NCI-H69 (cell line): ENCODE data around the gene EGR4.
A peak's percentile ranks its signal among the peaks of the same experiment; 100 is the strongest.

Source experiments
- DNase-seq: peaks from one replicate; lab custom pipeline; 2025; lab: John Stamatoyannopoulos, UW

Gene EGR4

DNA sequence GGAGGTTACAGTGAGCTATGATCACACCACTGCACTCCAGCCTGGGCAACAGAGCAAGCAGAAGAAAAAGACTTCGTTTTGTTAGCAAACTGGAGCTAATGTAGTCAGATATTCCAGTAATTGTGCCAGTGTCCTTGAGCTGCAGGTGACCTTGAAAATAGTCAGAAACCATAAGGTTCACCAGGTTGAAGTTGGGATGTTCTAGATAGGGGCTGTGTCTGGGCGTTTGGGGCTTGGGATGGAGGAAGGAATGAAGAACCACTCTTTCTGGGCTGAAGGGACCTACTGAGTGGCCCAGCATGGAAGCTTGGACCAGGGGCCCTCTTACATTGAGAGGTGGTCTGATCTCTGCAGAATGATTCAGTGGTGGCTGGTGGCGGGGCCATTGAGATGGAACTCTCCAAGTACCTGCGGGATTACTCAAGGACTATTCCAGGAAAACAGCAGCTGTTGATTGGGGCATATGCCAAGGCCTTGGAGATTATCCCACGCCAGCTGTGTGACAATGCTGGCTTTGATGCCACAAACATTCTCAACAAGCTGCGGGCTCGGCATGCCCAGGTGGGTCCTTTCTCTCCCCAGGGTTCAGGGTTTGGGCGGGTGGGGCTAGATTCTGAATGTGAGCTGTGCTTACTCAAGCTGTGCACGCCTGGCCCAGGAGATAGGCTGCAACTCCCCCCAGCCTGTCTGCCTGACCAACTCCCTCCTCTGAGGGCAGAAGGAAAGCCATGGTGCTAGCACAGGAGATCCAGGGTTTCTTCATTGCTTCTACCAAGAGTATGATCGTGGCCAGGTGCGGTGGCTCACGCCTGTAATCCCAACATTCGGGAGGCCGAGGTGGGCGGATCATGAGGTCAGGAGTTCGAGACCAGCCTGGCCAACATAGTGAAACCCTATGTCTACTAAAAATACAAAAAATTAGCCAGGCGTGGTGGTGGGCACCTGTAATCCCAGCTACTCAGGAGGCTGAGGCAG lies 42.2 kb downstream of the EGR4 start:
- no peak for DNase-seq

DNA sequence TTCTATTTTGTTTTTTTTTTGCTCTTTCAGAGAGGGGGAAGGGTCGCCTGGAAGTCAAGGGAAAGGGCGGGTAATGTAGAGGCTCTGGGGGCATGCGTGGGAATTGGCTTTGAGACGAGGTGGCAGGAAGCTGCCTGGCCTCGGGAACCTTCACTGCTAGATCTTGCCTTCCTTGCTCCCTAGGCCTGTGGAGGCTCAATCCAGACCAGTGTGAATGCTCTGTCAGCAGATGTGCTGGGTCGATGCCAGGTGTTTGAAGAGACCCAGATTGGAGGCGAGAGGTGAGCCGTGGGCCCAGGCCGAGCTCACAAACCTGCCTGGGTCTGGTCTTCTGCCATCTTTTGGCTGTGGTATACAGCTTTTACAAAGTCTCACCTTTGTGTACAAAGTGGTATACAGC lies 43.7 kb downstream of the EGR4 start:
- DNase-seq: no peak

DNA sequence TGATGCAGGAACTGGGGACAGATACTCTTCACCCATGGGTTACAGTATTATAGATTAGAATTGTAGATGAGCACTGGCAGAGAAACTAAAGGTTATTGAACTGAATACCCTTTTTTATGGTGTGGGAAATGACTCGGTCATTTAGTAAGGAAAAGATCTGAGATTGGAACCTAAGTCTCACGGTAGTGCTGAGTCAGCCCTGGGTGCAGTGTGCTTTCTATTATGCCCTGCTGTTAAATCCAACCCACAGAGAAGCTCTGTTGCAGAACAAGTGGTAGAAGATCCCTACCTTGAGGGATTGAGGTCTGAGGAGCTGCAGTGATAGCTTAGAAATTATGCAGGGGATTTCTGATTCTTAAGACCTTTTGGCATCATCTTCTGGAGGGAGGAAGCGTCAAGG lies 46.5 kb downstream of the EGR4 start:
- DNase-seq: no peak

DNA sequence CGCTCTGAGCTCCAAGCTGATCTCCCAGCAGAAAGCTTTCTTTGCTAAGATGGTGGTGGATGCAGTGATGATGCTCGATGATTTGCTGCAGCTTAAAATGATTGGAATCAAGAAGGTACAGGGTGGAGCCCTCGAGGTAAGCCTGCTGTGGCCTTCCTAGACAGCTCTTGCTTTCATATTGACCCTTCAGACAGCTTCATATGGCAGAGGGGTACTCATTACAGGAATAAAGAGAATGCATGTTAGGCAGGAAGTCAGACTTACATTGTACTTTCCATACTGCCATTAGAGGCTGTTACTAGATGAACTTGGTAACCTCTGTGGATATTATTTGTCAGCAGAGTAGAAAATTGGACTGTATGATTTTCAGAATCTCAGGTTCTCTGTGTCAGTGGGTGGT lies 48.8 kb downstream of the EGR4 start:
- DNase-seq: no peak

DNA sequence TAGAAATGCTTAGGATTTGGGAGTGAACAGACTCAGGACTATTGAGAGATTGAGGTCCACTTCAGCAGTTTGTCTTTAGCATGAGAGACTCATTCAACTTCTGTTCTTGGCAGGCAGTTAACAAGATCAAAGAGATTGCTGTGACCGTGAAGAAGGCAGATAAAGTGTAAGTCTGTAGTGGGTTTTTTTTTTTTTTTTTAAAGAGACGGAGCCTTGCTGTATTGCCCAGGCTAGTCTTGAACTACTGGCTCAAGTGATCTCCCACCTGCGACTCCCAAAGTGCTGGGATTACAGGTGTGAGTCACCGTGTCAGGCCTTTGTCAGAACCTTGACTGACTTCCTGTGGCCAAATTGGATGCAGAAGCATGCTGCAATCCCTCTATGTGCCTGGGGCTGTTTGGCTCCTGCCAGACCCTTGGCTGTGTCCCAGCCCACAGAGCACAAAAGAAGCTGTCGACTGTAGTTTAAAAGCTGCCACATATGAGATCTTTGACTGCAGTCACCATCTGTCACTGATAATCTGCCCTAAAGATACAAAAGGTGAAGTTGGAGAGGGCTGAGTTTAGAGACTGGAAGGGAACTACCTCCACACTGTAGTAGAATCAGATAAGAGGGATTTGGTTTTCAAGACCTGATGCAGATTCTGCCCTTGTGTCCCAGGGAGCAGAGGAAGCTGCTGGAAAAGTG lies 49.3 kb downstream of the EGR4 start:
- peak; percentile 91 for DNase-seq
